Right ventricle myocardium superior (tissue), 1 donor: ENCODE results near the gene LFNG. TPM values are rescaled to one million over a fixed set of nuclear protein-coding genes. Genes with fewer than 3 reads are reported as not detected.
"Not testable (repeated sequence)": the region's sequence is repeated elsewhere in the genome, so short reads cannot be mapped to it uniquely, and the experiment has no call there.

Experiments
- ATAC-seq: fragments of 200-7000 bp; cut with Tn5 transposase; one replicate; pipeline ENCODE4 v1.9.1; 2020; ENCODE audit warnings: mild to moderate bottlenecking; ENCODE audit not compliant: poor library complexity
- DNase-seq: peaks from one replicate; pipeline ENCODE4 v3.0.0-alpha.2; 2020
- intact Hi-C: fragments of 100-400 bp; cut with DNase I; formaldehyde crosslinking; loops from one replicate; pipeline ENCODE4 v1.11.2; 2022
- total RNA-seq: library from RNA; stranded (reverse); fragmentation: NEBNext Ultra II Directional; extraction: Animal tissue kit (Norgen Biotek cat#: 25700); gene quantifications from one replicate; pipeline ENCODE4 v1.2.1, GENCODE V29; 2021
- donor health status: DM: no; HTN: yes; CAD: no; lungs with severe emphysema.

Gene LFNG
- total RNA-seq, 1 donor from 2014 or later, result 4.6 TPM

DNA sequence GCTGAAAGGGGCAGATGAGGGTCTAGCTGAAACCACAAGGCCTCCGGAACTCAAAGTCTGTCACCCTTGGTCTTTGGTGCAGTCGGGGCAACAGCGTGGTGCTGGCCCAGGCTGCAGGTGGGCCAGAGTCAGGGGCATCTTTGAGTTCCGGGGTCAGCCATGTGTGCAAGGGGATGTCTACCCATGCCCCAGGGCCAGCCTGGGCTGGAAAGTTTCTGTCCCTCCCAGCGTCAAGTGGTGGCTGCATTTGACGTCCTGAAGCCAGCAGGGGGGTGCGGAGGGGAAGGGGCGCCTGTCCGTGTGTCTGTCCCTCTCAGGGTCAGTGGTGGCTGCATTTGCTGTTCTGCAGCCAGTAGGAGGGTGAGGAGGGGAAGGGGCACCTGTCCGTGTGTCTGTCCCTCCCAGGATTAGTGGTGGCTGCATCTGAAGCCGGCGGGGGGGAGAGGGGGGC is 35.1 kb downstream of the LFNG start:
- peak; percentile 37 for DNase-seq
- intact Hi-C loops, result no loop called here
- no peak for ATAC-seq

DNA sequence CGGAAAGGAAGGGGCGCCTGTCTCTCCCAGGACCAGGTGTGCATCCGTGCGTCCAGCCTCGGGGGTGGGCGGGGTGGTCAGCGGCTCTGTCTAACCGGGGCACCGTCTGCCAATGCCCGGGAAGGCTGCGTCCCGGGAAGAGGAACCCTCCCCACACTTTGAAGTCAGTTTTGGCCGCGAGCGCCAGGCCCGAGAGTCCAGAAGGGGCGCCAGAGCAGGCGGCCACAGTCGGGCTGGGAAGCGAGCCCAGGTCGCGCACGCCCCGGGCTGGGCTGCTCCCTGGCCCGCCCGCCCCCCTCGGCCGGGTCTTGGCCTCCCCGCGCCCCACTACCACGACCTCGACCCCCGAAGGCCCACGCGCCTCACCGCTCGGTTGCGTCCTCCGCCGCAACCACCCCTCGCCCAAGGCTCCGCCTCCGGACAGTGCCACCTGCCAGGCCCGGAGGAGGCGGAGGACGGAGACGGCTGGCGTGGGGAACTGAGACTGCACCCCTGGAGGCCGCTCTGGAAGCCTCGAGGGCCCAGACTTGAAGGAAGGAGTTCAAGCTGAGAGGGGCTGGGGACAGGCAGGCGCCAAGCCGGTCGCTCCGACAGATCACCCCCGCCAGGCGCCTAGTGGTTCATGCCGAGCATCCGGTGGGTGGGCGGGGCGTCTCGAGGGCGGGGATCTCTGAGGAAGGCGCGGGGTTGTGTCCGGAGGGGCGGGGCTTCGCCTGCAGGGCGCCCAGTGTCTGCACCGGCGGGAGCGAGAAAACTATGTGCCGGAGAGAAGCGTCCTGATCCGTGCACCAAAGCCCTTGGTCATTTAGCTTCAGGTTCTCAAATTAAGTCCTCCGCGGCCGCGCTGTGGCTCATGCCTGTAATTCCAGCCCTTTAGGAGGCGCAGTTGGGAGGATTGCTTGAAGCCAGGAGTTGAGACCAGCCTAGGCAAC is 35.8 kb downstream of the LFNG start, which contains the start of gene BRAT1:
Gene BRAT1 (minus strand): TSS at position 404 of the 932 bp plus-strand sequence. CDS start 1,093 bp downstream, outside the sequence.
- ATAC-seq, result peak; percentile 94
- intact Hi-C loops, result no loop called here
- DNase-seq, result peak; percentile 99

GRCh38 chr7:2558629-2559282 is 39.2 kb downstream of the LFNG start, which contains the start of gene IQCE:
Gene IQCE, plus strand, starts transcription at chr7:2558979. Its CDS starts 203 bp downstream, at chr7:2559182.
- peak; percentile 79 for ATAC-seq
- intact Hi-C loops, result no loop called here
- DNase-seq, result peak; percentile 96

GRCh38 chr7:2559283-2559950 is 39.8 kb downstream of the LFNG start:
- ATAC-seq (no peak), DNase-seq (no peak)
- intact Hi-C loops, result no loop called here

DNA sequence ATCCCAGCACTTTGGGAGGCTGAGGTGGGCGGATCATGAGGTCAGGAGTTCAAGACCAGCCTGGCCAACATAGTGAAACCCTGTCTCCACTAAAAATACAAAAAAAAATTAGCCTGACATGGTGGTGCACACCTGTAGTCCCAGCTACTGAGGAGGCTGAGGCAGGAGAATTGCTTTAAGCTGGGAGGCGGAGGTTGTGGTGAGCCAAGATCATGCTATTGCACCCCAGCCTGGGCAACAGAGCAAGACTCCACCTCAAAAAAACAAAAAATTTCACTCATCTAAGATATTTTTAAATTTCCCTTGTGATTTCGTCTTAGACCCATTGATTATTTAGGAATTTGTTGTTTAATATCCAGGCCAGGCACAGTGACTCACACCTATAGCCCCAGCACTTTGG is 44.4 kb downstream of the LFNG start:
- intact Hi-C loops, DNase-seq, ATAC-seq: not testable (repeated sequence)

DNA sequence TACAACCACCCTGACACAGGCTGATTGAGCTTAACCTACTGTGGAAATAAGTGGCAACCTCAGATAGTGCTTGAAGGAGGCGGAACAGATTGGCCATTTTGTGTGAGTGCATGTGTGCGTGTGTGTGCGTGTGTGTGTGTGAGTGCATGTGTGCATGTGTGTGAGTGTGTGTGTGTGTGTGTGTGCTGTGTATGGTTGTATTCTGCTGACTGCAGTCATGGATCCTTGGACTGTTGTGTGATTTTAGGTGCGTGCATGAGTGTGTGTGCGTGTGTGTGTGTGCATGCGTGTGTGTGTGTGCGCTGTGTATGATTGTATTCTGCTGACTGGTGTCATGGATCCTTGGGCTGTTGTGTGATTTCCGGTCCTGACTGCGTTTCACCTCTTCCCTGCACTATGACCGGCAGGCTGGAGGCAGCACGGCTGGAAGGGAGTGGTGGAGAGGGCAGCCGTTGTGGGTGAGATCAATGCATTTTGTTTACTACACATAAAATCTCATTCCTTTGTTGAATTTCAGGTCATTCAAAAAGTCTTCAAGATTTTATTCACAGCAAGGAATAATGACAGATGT is 45.5 kb downstream of the LFNG start:
- ATAC-seq (no peak), DNase-seq (peak; percentile 8)
- intact Hi-C loops, result no loop called here

GRCh38 chr7:2566348-2566889 is 46.8 kb downstream of the LFNG start:
- intact Hi-C loops, result loop anchor here (2.0 kb wide), 1 partner anchor 114 kb away; no protein-coding TSS in a partner anchor
- ATAC-seq (no peak), DNase-seq (no peak)

- ATAC-seq, result peak; percentile 90
- intact Hi-C loops, result loop anchor here (2.0 kb wide), 1 partner anchor 114 kb away; no protein-coding TSS in a partner anchor
- DNase-seq, result no peak
Observed at GRCh38 chr7:2566890-2567678, 47.5 kb downstream of the LFNG start.

DNA sequence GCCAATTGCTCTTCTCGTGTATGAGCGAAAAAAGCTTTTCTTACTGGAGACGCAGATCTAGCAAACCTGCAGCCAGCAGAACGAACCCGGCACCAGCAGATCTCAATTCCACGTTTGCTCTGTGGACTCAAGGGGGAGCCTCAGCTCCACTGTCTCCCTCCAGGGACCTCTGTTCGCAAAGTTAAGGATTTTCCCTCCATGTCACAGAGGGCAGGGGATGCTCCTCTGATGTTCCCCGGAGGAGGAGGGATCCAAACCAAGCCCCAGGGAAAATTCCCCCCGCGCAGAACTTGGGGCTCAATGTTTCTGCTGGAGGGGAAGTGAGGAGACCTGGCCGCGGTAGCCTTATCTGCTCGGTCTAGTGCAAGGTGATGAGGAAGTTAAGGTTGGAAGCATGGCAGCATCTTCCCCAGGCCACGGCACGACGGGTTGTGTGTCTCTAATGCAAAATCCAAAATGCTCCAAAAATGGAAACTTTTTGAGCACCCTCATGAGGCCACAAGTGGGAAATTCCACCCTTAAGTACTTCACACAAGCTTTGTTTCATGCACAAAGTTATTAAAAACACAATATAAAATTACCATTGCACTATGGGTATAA is 48.2 kb downstream of the LFNG start:
- peak; percentile 89 for ATAC-seq
- DNase-seq, result no peak
- intact Hi-C loops, result loop anchor here (2.0 kb wide), 1 partner anchor 113 kb away; no protein-coding TSS in a partner anchor

GRCh38 chr7:2568521-2569223 is 49.1 kb downstream of the LFNG start:
- ATAC-seq (no peak), DNase-seq (no peak)
- intact Hi-C loops, result no loop called here

- ATAC-seq (no peak), DNase-seq (no peak)
- intact Hi-C loops, result no loop called here
Observed at GRCh38 chr7:2569421-2569820, 49.8 kb downstream of the LFNG start.

GRCh38 chr7:2570021-2570420 is 50.4 kb downstream of the LFNG start:
- ATAC-seq (no peak), DNase-seq (no peak)
- intact Hi-C loops, result no loop called here

DNA sequence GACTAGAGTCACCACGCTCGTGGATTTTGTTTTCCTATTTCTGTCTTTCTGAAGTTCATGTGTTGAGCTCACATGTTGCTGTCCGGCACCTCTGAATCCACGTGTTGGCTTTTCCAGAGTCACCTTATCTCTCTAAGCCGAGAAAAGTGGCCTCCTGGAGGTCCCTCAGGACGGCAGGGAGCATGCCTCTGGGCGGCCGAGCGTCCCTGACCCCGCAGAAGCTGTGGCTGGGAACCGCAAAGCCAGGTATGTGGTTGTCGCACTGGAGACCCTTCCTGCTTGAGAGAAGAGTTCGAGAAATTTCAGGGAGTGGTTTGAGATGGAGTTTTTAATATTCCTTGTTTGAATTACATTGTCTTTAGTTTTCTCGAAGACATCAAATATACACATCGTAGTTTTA is 51.8 kb downstream of the LFNG start:
- intact Hi-C loops, result no loop called here
- DNase-seq (no peak), ATAC-seq (no peak)

DNA sequence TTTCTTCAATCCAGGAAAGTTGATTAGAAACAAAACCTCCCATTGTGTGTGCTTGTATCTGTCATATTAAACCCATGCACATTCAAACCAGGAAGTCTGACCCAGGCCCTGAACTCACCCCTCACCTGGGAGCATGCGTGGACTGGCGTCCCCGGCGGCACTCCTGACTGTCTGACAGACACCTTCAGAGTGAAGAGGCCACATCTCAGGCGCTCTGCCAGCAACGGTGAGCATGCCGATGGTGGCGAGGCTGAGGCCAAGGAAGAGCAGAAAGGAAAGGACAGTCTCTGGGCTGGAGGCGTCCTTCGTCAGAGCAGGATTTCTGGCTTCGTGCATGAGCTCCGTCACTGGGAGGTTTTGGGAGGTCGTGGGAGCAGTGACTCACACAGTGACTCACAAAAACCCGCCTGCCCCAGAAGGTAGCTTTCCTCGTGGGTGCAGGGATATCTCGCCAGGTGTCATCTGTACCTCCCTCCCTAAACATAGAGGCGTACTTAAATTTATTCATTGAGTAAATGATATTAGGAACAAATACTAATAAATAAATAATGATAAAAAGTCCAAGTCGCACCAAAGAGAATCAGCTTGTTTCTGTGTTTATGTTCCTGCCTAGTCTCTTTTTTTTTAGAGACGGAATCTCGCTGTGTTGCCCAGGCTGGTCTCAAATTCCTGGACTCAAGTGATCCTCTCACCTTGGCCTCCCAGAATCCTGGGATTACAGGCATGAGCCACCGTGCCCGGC is 52.7 kb downstream of the LFNG start:
- DNase-seq (no peak), ATAC-seq (no peak)
- intact Hi-C loops, result no loop called here

- intact Hi-C loops, result no loop called here
- no peak for ATAC-seq
Observed at GRCh38 chr7:2573761-2574160, 54.2 kb downstream of the LFNG start.

More at GRCh38 chr7:2573761-2574160, 54.2 kb downstream of the LFNG start:
- DNase-seq, result no peak
